DMS153 (cell line): ENCODE measurements around the gene PIGK.
"Not testable (repeated sequence)": the region's sequence is repeated elsewhere in the genome, so short reads cannot be mapped to it uniquely, and the experiment has no call there.

Experiments
- DNase-seq: peaks from one replicate; lab custom pipeline; 2025; lab: John Stamatoyannopoulos, UW

Gene PIGK

GRCh38 chr1:77219166-77219887, at the start of gene PIGK:
TSS of gene PIGK (minus strand) at chr1:77219430. CDS start at chr1:77219402, 28 bp downstream.
- peak; percentile 79 for DNase-seq

GRCh38 chr1:77267035-77267434, 47.8 kb upstream of the PIGK start:
- no peak for DNase-seq

DNA sequence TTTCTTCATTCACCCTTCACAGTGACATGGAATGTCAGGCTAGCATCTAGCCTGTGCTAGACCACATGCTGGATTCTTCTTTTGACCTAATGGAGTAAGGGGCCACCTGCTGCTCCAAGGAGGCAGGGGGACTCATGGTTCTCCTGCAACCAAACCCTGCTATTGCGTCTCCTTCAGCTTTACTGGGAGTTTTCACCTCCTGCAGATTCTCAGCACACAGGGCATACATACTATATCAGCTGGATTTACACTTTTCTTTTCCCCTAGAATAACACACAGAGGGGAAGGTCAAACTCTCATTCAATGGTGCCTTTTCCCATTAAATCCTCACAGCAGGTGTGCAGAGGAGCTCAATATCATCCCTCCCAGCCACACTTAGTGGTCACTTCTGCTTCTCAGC, 46.0 kb upstream of the PIGK start:
- DNase-seq: no peak

GRCh38 chr1:77263708-77264107, 44.5 kb upstream of the PIGK start:
- DNase-seq: no peak

DNA sequence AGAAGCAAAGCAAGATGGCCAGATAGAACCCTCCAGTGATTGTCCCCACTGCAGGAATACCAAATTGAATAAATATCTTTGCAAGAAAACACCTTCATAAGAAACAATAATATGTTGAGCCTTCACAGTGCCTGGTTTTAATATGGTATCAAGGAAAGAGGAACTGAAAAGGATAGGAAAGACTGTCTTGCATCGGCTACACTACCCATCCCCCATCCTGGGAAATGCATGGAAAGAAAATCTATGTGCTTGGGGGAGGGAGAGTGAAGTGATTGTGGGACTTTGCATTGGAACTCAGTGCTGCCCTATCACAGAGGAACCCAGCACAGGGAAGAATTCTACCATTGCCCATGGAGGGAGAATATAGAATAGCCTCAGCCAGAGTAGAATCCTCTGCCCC, 34.0 kb upstream of the PIGK start:
- DNase-seq: no peak

- no peak for DNase-seq
Measured at GRCh38 chr1:77250126-77250525, 30.9 kb upstream of the PIGK start.

DNA sequence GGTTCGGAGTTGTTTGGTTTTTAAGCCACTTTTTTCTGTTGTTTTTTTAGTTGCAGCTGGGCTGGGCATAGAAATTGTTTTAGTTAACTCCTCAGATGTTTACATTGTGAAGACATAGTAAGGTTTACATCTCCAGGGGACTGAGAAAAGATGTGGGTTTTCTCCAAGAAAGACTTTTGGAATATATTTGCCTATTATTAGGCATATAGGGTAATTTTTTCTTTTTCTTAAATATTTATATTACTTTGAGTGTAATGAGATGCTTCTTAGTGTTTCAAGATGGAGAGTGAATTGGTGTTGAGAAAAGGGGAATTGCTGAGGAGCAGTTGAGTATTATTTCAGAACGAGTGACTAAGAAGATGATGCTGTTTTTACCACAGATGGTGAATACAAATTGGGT, 26.6 kb upstream of the PIGK start:
- DNase-seq: no peak

GRCh38 chr1:77239311-77239710, 20.1 kb upstream of the PIGK start:
- DNase-seq: no peak

DNA sequence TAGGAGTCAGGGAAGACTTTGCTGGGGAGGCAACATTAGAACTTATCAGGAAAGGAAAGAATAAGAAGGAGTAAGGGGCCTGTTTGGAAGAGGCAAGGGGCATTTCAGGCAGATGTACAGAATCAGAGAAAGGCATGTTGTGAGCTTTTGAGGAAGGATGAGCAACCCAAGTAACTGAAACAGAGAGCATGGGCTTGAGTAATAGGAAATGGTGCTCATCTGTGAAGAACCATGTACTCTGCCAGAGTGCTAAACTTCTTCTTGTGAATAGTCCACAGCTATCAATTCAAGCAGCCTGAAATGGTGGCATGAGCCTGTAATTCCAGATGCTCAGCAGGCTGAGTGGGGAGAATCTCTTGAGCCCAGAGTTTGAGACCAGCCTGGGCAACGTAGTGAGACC, 19.2 kb upstream of the PIGK start:
- DNase-seq: no peak

DNA sequence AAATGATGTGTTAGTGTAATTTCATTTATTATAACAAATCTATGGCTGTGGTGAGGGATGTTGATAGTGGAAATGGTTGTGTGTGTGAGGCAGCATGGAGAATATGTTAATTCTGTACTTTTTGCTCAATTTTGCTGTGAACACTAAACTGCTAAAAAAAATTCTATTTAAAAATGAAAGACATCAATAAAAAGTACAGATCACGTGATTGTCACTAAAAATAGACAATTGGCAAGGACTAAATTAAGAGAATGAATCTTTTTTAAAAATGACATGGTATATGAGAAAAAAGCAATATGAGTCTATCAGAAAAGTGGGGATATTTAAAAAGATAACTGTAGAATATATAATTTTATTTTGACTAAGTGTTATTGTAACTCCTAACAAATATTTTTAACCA, 15.7 kb upstream of the PIGK start:
- DNase-seq: no peak

DNA sequence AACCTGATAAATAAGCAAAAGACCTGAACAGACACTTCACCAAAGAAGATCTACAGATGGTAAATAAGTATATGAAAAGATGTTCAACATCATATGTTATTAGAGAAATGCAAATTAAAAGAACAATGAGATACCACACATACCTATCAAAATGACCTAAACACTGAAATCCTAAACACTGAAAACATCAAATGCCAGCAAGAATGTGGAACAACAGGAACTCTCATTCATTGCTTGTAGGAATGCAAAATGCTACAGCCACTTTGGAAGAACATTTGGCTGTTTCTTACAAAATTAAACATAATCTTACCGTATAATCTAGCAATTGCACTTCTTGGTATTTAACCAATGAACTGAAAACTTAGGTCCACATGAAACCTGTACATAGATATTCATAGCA, 14.9 kb upstream of the PIGK start:
- no peak for DNase-seq

DNA sequence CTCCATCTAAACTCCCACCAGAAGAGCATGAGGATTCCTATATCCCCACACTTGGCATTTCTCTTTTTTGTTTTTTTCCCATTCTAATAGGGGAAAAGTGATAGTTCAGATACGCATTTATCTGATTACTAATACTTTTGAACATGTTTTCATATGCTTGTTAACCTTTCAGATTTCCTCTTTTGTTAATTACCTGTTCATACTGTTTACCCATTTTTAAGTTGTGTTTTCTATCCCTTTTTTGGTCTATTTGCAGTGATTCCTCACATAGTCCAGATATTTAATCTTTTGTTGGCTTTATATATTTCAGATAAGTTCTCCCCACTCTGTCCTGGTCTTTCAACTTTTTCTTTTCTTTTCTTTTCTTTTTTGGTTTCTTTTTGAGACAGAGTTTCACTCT, 13.6 kb upstream of the PIGK start:
- DNase-seq: no peak

DNA sequence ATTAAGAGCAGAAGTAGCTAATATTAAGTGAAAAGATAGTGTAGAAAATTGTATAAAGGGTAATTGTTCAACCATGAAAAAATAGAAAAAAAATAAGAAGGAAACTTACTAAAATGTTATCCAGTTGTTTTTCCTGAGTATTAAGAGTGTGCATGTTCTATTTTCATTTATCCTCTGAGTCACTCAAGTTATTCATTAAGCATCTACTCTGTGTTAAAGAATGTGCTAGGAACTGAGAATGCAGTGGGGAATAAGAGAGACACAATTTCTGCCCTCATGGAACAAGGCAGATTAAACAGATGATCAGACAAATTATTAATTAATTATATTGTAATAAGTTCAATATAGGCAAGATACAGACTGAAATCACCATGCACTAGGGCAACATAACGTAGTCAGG, 10.8 kb upstream of the PIGK start:
- no peak for DNase-seq

DNA sequence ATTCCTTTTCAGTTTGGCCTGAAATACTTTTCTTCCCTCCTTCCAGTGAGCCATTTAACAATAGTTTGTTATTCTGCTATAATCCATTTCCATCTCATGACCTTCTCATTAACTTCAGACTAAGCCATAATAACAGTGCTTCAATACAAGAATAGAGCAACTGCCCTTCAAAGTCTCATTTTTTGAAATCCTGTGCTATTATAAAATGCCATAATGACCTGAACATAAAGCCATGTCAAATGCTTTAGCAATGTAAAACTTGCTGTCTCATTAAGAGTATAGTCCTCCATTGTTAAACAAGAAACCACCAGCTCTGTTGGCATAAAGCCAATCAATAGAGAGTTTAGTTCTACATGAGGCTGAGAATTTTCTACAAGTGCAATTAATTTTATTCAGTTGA, 9.6 kb upstream of the PIGK start:
- no peak for DNase-seq

- no peak for DNase-seq
Measured at GRCh38 chr1:77227381-77227780, 8.2 kb upstream of the PIGK start.

DNA sequence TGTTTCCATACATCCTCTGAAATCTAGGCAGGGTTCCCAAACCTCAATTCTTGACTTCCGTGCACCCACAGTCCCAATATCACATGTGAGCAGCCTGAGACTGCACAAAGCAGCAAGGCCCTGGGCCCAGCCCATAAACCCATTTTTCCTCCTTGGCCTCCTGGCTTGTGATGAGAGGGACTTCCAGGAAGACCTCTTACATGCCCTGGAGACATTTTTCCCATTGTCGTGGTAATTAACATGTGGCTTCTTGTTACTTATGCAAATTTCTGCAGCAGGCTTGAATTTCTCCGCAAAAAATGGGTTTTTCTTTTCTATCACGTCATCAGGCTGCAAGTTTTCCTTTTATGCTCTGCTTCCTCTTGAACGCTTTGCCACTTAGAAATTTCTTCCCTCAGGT, 3.3 kb upstream of the PIGK start:
- DNase-seq: no peak

DNA sequence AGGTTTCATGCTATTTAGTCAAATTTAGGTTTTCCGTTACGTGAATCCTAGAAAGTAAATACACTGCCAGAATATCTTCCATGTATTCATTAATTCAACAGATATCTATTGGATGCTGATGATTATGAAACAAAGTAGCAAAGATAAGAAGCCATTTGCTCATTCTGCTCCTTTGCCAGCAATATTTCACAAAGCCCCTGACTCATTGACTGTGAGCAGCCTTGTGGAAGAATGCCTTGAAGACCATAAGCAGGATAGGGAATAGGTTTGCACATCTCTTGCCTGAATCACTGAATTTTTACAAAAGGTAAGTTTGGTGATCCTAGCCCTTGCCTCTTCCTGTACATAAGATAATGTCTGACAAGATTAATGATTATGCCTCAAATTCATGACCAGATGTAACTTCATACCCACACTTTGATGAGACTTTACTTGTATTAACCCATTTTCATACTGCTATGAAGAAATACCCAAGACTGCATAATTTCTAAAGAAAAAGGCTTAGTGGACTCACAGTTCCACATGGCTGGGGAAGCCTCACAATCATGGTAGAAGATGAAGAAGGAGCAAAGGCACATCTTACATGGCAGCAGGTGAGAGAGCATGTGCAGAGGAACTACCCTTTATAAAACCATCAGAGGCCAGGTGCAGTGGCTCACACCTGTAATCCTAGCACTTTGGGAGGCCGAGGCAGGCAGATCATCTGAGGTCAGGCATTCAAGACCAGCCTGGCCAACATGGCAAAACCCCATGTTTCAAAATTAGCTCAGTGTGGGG, 1.6 kb upstream of the PIGK start:
- no peak for DNase-seq

DNA sequence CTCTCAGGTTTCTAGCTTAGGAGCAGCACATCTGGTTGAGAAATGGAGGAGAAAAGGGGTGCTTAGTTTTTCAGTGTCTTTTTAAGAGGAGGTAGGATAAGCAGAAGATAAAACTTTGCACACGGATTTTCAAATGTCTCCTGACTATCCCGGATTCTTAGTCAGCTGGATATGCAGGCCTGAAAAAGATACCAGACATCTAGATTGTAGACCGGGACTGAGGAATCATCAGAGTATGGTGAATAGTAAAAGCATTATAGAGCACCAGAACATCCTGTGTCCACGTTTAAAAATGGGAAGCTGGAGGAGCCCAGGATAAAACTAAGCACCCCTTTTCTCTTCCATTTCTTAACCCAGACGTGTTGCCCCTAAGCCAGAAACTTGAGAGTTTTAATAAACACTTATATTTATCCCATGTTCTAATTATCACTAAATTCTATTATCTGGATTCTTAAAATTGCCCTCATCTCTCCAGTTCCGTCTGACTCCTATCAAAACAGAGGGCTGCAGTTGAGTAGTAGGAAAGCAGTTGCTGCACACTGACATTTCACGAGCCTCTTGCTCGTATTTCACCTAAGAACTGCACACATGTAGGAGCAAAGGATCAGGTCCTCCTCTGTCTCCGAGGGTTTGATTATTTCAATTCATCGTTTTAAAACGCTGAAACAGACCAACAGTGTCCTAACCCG, 609 bp downstream of the PIGK start:
- DNase-seq: no peak

DNA sequence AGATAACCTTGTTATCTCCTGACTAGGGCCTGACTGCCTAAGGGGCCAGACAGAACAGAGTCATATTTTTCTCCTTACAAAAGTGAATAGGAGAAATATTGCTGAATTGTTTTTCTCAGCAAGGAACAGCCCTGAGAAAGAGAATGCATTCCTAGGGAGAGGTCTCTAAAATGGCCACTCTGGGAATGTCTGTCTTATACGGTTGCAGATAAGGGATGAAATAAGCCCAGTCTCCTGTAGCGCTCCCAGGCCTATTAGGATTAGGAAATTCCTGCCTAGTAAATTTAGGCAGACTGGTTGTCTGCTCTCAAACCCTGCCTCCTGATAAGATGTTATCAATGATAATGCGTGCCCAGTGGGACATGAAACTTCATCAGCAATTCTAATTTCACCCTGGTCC, 15.2 kb downstream of the PIGK start:
- not testable (repeated sequence) for DNase-seq

DNA sequence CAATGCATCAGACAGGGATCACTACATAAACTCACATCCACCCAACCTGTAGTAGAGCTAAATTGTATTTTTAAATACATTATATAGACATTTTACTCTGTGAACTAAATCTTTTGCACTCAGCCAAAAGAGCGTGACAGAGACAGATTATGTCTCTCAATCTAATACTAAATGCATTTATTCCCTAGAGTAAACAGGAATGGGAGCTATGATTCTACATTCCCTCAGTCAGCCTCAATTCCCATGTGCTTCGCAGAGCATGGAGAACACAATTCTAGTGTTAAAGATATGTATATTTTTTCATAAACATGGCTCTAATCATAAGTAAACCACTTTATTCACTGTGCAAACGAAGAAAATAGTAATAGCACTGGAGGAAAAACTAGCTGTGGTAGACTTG, 16.5 kb downstream of the PIGK start:
- no peak for DNase-seq

DNA sequence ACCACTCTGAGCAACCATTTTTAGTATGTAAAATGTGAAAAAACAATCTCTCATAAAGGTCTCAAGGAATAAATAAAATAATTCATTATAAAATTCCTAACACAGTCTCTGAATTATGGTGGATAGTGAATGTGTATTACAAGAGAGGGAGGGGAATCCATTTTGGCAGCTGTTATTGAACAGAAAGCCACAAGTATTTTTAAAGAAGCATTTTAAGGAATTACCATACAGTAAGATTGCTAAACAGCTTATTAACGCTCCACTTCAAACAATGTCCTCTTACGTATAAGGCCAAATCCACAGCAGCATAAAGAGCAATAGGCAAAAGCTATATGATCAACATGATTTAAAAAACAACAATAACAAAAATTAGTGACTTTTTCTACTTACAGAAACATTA, 18.4 kb downstream of the PIGK start:
- no peak for DNase-seq

DNA sequence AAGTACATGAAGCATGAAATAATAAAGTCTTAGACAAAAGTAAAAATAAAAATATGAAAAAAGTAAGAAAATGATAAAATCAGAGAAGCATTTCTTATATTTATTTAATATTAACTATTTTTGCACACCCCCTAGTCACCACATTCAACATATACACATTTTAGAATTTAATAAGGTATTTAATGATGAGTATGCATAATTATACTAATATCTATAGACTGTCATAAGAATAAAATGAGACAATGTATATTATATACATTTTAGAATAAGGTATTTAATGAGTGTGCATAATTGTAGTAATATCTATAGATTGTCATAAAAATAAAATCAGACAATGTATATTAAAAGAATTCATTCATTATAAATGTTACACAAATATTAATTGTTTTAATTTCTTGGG, 18.9 kb downstream of the PIGK start:
- DNase-seq: no peak

- DNase-seq: no peak
Measured at GRCh38 chr1:77197351-77197750, 21.9 kb downstream of the PIGK start.
